22Rv1 (cell line): ENCODE measurements around the gene SCNN1G.

Experiments used
- ZFX ChIP-seq: fragments of 450-650 bp; IDR thresholded peaks from 2 replicates; pipeline ENCODE4 v1.6.1; 2017; ENCODE audit warnings: antibody characterized with exemption, borderline replicate concordance
- TF ChIP-seq, protein P1 (sequence below): fragments of 450-650 bp; IDR thresholded peaks from 2 replicates; pipeline ENCODE4 v1.5.1; 2017; ENCODE audit warnings: mild to moderate bottlenecking

DNA sequence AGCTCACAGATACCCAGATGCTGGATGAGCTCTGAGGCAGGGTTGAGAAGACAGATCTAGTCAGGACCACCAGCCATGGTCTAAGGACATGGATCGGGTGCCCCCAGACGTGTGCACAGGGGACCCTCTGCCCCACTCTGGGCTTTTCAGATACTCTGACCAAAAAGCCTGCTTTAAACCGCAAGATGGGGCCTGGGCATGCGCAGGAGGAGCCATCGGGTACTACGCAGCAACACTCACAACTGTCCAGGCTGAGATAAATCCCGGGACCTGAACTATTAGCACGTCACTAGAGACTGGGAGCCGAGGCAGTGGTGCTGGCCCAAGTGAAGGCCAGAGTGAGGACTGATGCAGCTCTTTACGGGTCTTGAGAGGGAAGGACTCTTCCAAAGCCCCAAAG is 32.9 kb downstream of the SCNN1G start:
- TF ChIP-seq, protein P1, sequence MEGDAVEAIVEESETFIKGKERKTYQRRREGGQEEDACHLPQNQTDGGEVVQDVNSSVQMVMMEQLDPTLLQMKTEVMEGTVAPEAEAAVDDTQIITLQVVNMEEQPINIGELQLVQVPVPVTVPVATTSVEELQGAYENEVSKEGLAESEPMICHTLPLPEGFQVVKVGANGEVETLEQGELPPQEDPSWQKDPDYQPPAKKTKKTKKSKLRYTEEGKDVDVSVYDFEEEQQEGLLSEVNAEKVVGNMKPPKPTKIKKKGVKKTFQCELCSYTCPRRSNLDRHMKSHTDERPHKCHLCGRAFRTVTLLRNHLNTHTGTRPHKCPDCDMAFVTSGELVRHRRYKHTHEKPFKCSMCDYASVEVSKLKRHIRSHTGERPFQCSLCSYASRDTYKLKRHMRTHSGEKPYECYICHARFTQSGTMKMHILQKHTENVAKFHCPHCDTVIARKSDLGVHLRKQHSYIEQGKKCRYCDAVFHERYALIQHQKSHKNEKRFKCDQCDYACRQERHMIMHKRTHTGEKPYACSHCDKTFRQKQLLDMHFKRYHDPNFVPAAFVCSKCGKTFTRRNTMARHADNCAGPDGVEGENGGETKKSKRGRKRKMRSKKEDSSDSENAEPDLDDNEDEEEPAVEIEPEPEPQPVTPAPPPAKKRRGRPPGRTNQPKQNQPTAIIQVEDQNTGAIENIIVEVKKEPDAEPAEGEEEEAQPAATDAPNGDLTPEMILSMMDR: no peak
- TF ChIP-seq ZFX: no peak
